Thyroid gland (tissue), 4 donors: ENCODE measurements around the gene HOXD12. TPM values are rescaled to one million over a fixed set of nuclear protein-coding genes. Genes with fewer than 3 reads are reported as not detected.

Experiments
- DNase-seq, 2 donors: peaks; one replicate each; pipeline ENCODE4 v3.0.0-alpha.2; 2019
- H3K27ac ChIP-seq, 3 donors: fragments of 200-600 bp; sonication (generic); 1 replicate in 2 of 3; 2 replicates in 1 of 3; pipeline ENCODE4 v1.5.1; 2016 to 2019; ENCODE audit warnings: mild to moderate bottlenecking in 1 of 3, moderate library complexity in 1 of 3
- H3K27me3 ChIP-seq: fragments of 200-600 bp; sonication (generic); one replicate; pipeline ENCODE4 v1.5.1; 2019
- H3K36me3 ChIP-seq, 2 donors: fragments of 200-600 bp; sonication (generic); one replicate each; pipeline ENCODE4 v1.5.1; 2016 to 2019
- H3K4me1 ChIP-seq, 2 donors: fragments of 200-600 bp; sonication (generic); one replicate each; pipeline ENCODE4 v1.5.1; 2017 to 2019
- H3K4me3 ChIP-seq, 3 donors: fragments of 200-600 bp; sonication (generic); replicated peaks in 1 of 3; 1 replicate in 2 of 3; 2 replicates in 1 of 3; pipeline ENCODE4 v1.5.1; 2016; ENCODE audit warnings: mild to moderate bottlenecking in 1 of 3
- H3K9me3 ChIP-seq: fragments of 200-600 bp; sonication (generic); one replicate; pipeline ENCODE4 v1.5.1; 2017
- CTCF ChIP-seq, 6 experiments: fragments of 200-600 bp in 3 of 6; fragments of 450-650 bp in 3 of 6; sonication (generic) in 3 of 6; IDR thresholded peaks; one replicate each; pipeline ENCODE4 v1.5.1; 2016 to 2019; ENCODE audit warnings: antibody characterized with exemption in 6 of 6, mild to moderate bottlenecking in 2 of 6, inconsistent platforms in 1 of 6, moderate library complexity in 1 of 6
- POLR2A ChIP-seq, 2 donors: fragments of 450-650 bp; IDR thresholded peaks; one replicate each; pipeline ENCODE4 v1.6.1; 2017; ENCODE audit warnings: antibody characterized with exemption in 2 of 2, mild to moderate bottlenecking in 2 of 2, moderate library complexity in 1 of 2
- WGBS, 2 donors: methylation state at CpG; one replicate each; pipeline ENCODE4 v1.1.5; 2017; 5-methylcytosine and 5-hydroxymethylcytosine counted together
- intact Hi-C: fragments of 100-400 bp; cut with DNase I; formaldehyde crosslinking; loops from one replicate; pipeline ENCODE4 v1.15.1; 2023
- total RNA-seq, 4 donors: library from RNA; depleted of rRNA; stranded (reverse); fragments of >200 nt; gene quantifications; one replicate each; pipeline ENCODE4 v1.2.3, GENCODE V29; 2016

The HOXD12 gene
- total RNA-seq, 4 donors from 2014 or later = not detected

GRCh38 chr2:176097820-176098365 is 1.7 kb upstream of the HOXD12 start:
- no peaks in the 10 kb centered on the region for H3K9me3 ChIP-seq
- no peak overlapping the region for H3K27ac ChIP-seq
- H3K27me3 ChIP-seq = peaks cover 94% of the 10 kb centered on the region
- 3 to 5% methylated on average over 16 to 18 of the region's 18 CpGs for WGBS, 2 donors
- H3K36me3 ChIP-seq = no peaks in the 10 kb centered on the region
- H3K4me1 ChIP-seq = peaks cover 9 to 30% of the 10 kb centered on the region in 2 donors
- no peak overlapping the region for H3K4me3 ChIP-seq
- intact Hi-C loops = loop anchor here (10.0 kb wide), 1 partner anchor 413 kb away; no protein-coding TSS in a partner anchor
- no peak for DNase-seq
- TF ChIP-seq CTCF (IDR thresholded peaks at IDR 0.05) (no peak), POLR2A (IDR thresholded peaks at IDR 0.05) (no peak)

- H3K27ac ChIP-seq = no peak overlapping the region
- intact Hi-C loops = loop anchor here (10.0 kb wide), 1 partner anchor 414 kb away; no protein-coding TSS in a partner anchor
These were observed 1.0 kb upstream of the HOXD12 start for GRCh38 chr2:176098366-176099158.

GRCh38 chr2:176099159-176099727 is 352 bp upstream of the HOXD12 start:
- H3K27ac ChIP-seq = no peak overlapping the region
- WGBS, 2 donors = 5 to 9% methylated on average over 29 to 30 of the region's 30 CpGs
- TF ChIP-seq CTCF (IDR thresholded peaks at IDR 0.05) (no peak), POLR2A (IDR thresholded peaks at IDR 0.05) (no peak)
- no peak for DNase-seq
- H3K27me3 ChIP-seq = peaks cover 95% of the 10 kb centered on the region
- H3K36me3 ChIP-seq = no peaks in the 10 kb centered on the region
- intact Hi-C loops = loop anchor here (10.0 kb wide), 1 partner anchor 414 kb away; no protein-coding TSS in a partner anchor
- H3K4me1 ChIP-seq = peaks cover 10 to 23% of the 10 kb centered on the region in 2 donors
- H3K4me3 ChIP-seq = no peak overlapping the region
- no peaks in the 10 kb centered on the region for H3K9me3 ChIP-seq

More at GRCh38 chr2:176098366-176099158, 1.0 kb upstream of the HOXD12 start:
- TF ChIP-seq POLR2A (IDR thresholded peaks at IDR 0.05) = no peak
- no peak for TF ChIP-seq CTCF (IDR thresholded peaks at IDR 0.05)
- Histone ChIP-seq H3K4me1 (peaks cover 9 to 24% of the 10 kb centered on the region in 2 donors), H3K4me3 (no peak overlapping the region), H3K9me3 (no peaks in the 10 kb centered on the region), H3K36me3 (no peaks in the 10 kb centered on the region), H3K27me3 (peaks cover 94% of the 10 kb centered on the region)
- 0 to 3% methylated on average over 5 to 34 of the region's 35 CpGs for WGBS, 2 donors
- DNase-seq = no peak

- no peaks in the 10 kb centered on the region for H3K9me3 ChIP-seq
- TF ChIP-seq POLR2A (IDR thresholded peaks at IDR 0.05) (no peak), CTCF (IDR thresholded peaks at IDR 0.05) (no peak)
- H3K4me1 ChIP-seq = peaks cover 18 to 30% of the 10 kb centered on the region in 2 donors
- intact Hi-C loops = no loop called here
- H3K36me3 ChIP-seq = no peaks in the 10 kb centered on the region
- DNase-seq = no peak
- 14 to 15% methylated on average over 17 to 28 of the region's 28 CpGs for whole genome bisulfite sequencing, 2 donors
- H3K4me3 ChIP-seq = no peak overlapping the region
- H3K27ac ChIP-seq = no peak overlapping the region
- peaks cover 94% of the 10 kb centered on the region for H3K27me3 ChIP-seq
These were observed 1.0 kb downstream of the HOXD12 start for GRCh38 chr2:176100547-176101140.
